NCI-H1930 (cell line): ENCODE results near the gene ADGRG4.
"Not testable (repeated sequence)": the region's sequence is repeated elsewhere in the genome, so short reads cannot be mapped to it uniquely, and the experiment has no call there.

ENCODE experiments used
- DNase-seq, 2 experiments: peaks; one replicate each; lab custom pipeline; 2025; lab: John Stamatoyannopoulos, UW

ADGRG4 gene

GRCh38 chrX:136386173-136386572 lies 85.4 kb downstream of the ADGRG4 start:
- no peak for DNase-seq

GRCh38 chrX:136386826-136387225 lies 86.1 kb downstream of the ADGRG4 start:
- peak; percentile 68 to 84 for DNase-seq

GRCh38 chrX:136387951-136388502 lies 87.3 kb downstream of the ADGRG4 start:
- DNase-seq: no peak

- DNase-seq: no peak
Observed at GRCh38 chrX:136390921-136391320, 90.2 kb downstream of the ADGRG4 start.

GRCh38 chrX:136395271-136395670 lies 94.5 kb downstream of the ADGRG4 start:
- no peak for DNase-seq

GRCh38 chrX:136397001-136397400 lies 96.2 kb downstream of the ADGRG4 start:
- DNase-seq: no peak

GRCh38 chrX:136405126-136405525 lies 104.4 kb downstream of the ADGRG4 start:
- DNase-seq: no peak

GRCh38 chrX:136417806-136418205 lies 117.0 kb downstream of the ADGRG4 start:
- DNase-seq: no peak

GRCh38 chrX:136421338-136421737 lies 120.6 kb downstream of the ADGRG4 start:
- DNase-seq: no peak

GRCh38 chrX:136423724-136424123 lies 123.0 kb downstream of the ADGRG4 start:
- DNase-seq: no peak

GRCh38 chrX:136425996-136426395 lies 125.2 kb downstream of the ADGRG4 start:
- no peak for DNase-seq

GRCh38 chrX:136431625-136432024 lies 130.9 kb downstream of the ADGRG4 start:
- no peak for DNase-seq

- no peak for DNase-seq
Observed at GRCh38 chrX:136437774-136438173, 137.0 kb downstream of the ADGRG4 start.

- no peak for DNase-seq
Observed at GRCh38 chrX:136438192-136438591, 137.4 kb downstream of the ADGRG4 start.

- DNase-seq: not testable (repeated sequence)
Observed at GRCh38 chrX:136445674-136446073, 144.9 kb downstream of the ADGRG4 start.

GRCh38 chrX:136446208-136446607 lies 145.4 kb downstream of the ADGRG4 start:
- no peak for DNase-seq

- DNase-seq: no peak
Observed at GRCh38 chrX:136447308-136447707, 146.5 kb downstream of the ADGRG4 start.

GRCh38 chrX:136447968-136448367 lies 147.2 kb downstream of the ADGRG4 start:
- no peak for DNase-seq

- DNase-seq: no peak
Observed at GRCh38 chrX:136450050-136450830, 149.5 kb downstream of the ADGRG4 start.

GRCh38 chrX:136452614-136453013 lies 151.9 kb downstream of the ADGRG4 start:
- DNase-seq: no peak

GRCh38 chrX:136453114-136453513 lies 152.4 kb downstream of the ADGRG4 start:
- DNase-seq: no peak

- peak in 1 of 2 experiments; percentile 11 for DNase-seq
Observed at GRCh38 chrX:136453771-136454170, 153.0 kb downstream of the ADGRG4 start.

- no peak for DNase-seq
Observed at GRCh38 chrX:136456133-136456532, 155.4 kb downstream of the ADGRG4 start.
